ENCODE measurements around the gene HECTD3. TPM values are rescaled to one million over a fixed set of nuclear protein-coding genes. Genes with fewer than 3 reads are reported as not detected.

HECTD3 gene
- total RNA-seq = 20.0 and 36.7 TPM in 2 replicates

DNA sequence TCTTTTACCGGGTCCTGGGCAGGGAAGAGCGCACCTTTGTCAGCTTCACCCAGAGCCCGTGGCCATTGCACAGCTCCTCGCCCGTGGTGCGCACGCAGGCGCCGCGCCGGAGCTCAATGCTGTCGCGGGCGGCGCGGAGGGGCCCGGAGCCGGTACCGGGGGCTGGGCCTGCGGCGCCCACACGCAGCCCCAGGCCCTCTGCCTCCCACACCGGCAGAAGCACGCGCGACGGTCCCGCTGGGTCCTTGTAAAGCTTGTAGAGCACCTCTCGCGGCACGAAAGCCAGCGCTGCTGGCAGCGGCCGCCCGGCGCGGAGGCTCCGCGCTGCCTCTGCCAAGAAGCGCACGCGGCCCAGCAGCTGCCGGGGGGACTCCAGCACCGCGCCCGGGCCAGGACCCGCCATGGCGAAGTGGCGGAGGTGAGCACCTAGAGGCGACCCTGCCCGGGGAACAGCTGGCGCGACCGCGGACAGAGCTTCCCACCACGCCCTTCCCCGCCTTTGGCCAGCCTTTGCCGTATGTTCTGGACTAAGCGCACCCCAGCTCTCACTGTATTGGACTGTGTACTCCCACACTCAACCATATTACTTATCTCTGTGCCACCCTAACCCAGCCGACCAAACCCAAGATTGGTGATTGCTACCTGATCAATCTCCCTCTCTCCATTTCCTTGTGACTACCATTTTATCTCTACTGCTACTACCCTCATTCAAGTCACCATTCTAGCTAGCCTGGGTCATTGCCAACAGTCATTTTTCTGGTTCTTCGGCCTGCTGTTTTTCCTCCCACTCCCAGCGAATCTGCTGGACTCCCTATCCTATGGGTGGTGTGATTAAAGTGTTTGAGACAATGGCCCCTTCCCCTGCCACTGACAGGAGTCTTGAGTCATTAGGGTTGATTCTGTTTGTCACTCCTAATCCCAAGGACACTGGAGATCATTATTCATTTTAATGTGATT is at the start of gene HECTD3:
HECTD3 (minus strand) TSS at position 470 of the 957 bp plus-strand sequence; CDS start at position 403, 67 bp downstream.

DNA sequence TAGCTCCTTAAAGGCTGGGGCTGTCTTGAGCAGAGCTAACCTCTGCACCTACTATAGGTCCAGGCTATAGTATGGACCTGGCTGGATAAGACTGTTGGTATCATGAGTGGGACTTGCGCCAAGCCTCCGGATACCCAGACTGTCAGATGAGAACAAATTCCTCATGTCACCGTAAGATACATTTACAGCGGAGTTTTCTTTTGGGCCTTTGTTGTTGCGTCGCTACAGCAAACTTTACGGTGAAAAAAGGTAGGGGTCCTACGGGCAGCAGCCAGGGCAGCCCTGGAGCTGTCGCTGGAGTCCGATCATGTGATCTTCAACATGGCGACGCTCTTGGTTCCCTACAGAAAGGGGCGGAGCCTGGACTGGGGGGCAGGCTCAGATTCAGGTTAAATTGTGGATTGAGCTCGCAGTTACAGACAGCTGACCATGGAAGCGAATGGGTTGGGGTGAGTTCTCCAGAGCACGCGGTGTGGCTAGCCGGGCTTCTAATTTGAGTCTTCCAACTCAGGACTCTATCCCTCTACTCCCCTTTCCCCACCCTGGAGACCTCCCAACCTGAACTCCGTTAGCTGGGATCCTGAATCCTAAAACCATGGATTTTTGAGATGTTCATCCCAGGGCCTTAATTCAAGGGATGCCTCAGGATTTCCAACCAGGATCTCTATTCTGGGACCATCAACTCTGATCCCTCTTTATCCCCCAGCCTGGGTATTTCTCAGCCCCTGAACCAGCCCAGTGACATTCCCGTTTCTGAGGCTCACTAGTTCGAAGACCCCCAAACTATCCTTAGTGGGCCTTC is 914 bp upstream of the HECTD3 start, which contains the start of gene UROD:
UROD (plus strand) TSS at position 418 of the 802 bp plus-strand sequence; CDS start at position 430, 12 bp downstream.

Other genes with a start within 250 kb of the HECTD3 start
- gene RPS8, start 235.8 kb downstream of the HECTD3 start, total RNA-seq = 1,100 and 1,117 TPM in 2 replicates
- under 0.01 and 0.11 TPM in 2 replicates for gene BEST4, start 223.2 kb downstream of the HECTD3 start, total RNA-seq
- 6.3 and 18.9 TPM in 2 replicates for gene PLK3, start 210.9 kb downstream of the HECTD3 start, total RNA-seq
- 2.4 TPM in 1 of 2 replicates, not detected in the other for gene DYNLT4, start 204.0 kb downstream of the HECTD3 start, total RNA-seq
- 8.6 and 11.8 TPM in 2 replicates for gene BTBD19, start 202.8 kb downstream of the HECTD3 start, total RNA-seq
- under 0.01 TPM in 1 of 2 replicates, not detected in the other for gene PTCH2, start 168.1 kb downstream of the HECTD3 start, total RNA-seq
- gene EIF2B3, start 24.7 kb downstream of the HECTD3 start, total RNA-seq = 9.4 and 18.5 TPM in 2 replicates
- gene UROD, start 930 bp upstream of the HECTD3 start, total RNA-seq = 93.8 and 143 TPM in 2 replicates
- under 0.01 TPM in 1 of 2 replicates, not detected in the other for gene ZSWIM5, start 195.3 kb upstream of the HECTD3 start, total RNA-seq

Data from placental epithelial cell (primary cell).